HuH-7.5 (cell line): Measurements from ENCODE around the gene ADGRA3.
A peak's percentile ranks its signal among the peaks of the same experiment; 100 is the strongest.
"Not testable (repeated sequence)": the region's sequence is repeated elsewhere in the genome, so short reads cannot be mapped to it uniquely, and the experiment has no call there.

Source experiments
- DNase-seq: peaks from one replicate; pipeline ENCODE4 v3.0.0; 2011; ENCODE audit warnings: low spot score

ADGRA3 gene

DNA sequence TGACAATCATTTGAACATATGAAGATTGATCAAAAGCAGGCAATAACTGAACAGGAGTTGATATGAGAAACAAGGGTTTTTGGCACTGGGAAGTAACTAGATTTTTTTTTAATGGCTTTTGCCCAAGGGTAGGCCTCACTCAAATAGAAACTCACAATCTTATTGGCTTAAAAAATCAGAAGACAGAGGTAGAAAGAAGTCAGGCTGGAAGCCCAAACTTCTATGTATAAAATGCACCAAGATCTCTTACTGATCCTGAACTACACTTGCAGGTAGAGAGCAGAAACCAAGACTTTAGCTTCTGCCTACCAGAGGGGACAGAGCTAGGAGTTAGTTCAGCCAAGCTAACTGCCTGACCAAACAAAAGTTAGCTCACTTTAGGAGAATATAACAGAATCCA lies 74.9 kb downstream of the ADGRA3 start:
- DNase-seq = no peak

GRCh38 chr4:22439947-22440346 lies 75.9 kb downstream of the ADGRA3 start:
- no peak for DNase-seq

- DNase-seq = no peak
Observed at GRCh38 chr4:22435652-22436051, 80.2 kb downstream of the ADGRA3 start.

GRCh38 chr4:22434895-22435294 lies 81.0 kb downstream of the ADGRA3 start:
- peak; percentile 24 for DNase-seq

DNA sequence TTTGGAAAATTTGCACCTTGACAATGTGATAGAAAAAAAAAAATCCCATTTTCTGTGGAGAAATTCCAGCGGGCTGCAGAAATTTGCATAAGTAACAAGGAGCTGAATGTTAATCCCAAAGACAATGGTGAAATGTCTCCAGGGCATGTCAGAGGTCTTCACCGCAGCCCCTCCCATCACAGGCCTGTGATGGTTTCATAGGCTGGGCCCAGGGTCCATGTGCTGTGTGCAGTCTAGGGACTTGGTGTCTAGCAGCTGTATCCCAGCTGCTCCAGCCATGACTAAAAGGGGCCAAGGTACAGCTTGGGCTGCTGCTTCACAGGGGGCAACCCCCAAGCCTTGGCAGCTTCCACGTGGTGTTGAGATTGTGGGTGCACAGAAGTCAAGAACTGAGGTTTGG lies 85.2 kb downstream of the ADGRA3 start:
- DNase-seq = no peak

DNA sequence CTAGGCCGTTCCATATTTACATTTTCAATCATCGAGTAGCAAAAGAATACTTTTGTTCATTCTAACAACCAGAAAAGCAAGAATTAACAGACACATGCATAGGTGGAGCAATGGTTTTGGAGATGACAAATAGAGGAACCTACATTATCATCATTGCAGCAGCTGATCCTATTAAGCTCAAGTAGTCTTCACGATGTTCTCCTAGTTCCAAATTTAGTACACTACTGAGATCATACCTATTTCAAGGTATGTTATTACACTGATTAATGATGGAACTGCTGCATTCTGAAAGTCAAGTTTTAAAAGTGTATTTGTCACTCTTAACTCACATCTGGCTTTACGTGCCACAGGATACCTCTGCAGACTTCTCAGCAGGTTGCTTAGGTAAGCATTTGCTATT lies 87.4 kb downstream of the ADGRA3 start:
- no peak for DNase-seq

DNA sequence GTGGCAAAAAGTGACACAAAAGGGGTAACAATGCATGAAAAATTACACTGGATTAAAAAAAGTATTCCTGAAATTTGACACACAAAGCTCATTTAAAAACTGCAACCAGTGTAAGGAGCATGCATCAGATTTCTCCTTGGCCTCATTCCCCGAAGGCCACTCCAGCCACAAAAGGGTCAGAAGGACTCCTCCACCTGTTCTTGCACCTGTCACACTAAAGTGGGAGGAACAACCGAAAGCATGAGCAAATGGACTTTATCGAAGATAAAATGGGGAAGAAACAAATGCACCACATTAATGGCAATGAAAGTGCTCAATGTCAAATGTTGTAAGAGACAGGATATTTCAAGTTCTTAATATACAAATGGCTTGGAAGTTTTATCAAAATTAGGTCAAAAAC lies 88.2 kb downstream of the ADGRA3 start:
- DNase-seq = no peak

- no peak for DNase-seq
Observed at GRCh38 chr4:22420291-22420690, 95.6 kb downstream of the ADGRA3 start.

DNA sequence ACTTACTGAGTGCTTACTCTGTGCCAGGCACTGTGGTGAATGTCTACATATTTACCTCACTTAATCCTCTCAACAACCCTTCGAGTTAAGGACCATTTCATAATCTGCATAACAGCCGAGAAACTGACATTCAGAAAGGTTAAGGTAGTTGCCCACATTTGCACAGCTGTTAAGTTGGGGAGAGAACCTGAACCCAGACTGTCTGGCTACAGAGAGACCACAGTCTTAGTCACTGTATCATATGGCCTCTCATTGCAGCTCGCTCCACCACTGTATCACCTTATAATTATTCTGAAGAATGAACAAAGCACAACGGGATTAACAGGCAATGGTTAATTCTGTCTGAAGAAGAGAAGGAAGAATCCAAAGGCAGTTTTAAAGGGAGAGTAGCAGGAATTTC lies 98.5 kb downstream of the ADGRA3 start:
- DNase-seq = no peak

DNA sequence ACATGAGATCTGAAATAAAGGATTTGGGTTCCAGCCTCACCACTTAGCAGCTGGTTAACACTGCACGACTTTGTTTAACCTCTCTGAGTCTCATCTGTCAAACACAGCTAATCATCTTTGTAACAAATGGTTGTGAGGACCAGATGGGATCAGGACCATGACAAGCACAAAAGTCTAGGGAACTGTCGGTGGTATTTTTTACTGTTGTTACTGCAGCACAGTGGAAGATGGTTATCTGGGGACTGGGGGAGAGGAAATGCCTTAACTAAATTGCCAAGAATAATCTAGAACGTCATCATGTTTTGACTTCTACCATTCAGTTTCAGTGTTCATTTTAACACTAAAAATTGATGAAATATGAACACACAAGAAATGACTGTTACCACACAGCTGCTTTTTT lies 99.5 kb downstream of the ADGRA3 start:
- no peak for DNase-seq

DNA sequence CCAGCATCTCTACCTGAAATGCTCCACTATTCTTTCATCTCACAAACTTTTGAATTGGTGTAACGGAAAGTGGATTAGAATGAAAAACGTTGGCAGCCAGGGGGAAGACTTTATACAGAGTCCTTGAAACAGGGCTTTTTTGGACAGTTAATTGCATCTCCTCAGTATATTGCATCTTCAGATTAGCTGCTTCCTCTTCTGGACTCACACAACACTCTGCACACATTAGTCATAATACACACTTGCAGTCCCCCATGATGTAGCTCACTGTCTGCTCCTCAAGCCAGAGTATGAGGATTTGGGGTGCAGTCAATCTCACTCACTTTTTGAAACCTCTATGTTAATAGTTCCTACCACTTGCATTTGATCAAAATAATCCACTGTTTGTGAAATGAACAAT lies 101.0 kb downstream of the ADGRA3 start:
- no peak for DNase-seq

- DNase-seq = no peak
Observed at GRCh38 chr4:22413471-22413870, 102.4 kb downstream of the ADGRA3 start.

DNA sequence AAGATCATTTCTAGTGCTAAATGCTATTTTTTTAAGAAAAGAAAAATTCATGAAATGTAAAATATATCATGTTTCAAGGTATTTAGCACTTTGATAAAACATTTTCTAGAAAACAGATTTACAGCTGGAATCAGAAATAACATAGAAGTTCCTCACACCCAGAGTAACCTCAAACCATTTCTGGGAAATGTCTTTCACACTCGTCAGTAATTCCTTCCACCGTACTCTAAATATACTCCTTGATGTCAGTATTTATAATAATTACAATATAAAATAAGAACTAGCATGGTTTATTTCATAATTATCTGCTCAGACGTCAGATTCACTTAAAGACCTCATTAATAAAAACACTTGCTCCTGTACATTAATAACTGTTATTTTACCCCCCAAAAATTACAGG lies 103.9 kb downstream of the ADGRA3 start:
- DNase-seq = no peak

GRCh38 chr4:22410645-22411247 lies 105.1 kb downstream of the ADGRA3 start:
- DNase-seq = no peak

DNA sequence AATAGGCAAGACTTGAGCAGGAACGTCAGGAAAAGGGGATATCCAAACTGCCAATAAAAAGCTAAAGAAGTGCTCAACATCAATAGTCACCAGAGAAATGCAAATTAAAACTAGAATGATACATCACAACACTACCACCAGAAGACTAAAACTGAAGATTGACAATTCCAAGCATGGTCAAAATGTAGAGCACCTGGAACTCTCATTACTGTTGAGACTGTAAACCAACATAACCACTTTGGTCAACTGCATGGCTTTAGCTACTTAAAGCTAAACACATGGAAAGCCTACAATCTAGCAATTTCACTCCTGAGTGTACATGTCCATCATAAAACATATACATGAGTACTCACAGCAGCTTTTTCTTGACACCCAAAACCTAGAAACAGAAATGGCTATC lies 107.4 kb downstream of the ADGRA3 start:
- no peak for DNase-seq

- DNase-seq = no peak
Observed at GRCh38 chr4:22407361-22407760, 108.5 kb downstream of the ADGRA3 start.

DNA sequence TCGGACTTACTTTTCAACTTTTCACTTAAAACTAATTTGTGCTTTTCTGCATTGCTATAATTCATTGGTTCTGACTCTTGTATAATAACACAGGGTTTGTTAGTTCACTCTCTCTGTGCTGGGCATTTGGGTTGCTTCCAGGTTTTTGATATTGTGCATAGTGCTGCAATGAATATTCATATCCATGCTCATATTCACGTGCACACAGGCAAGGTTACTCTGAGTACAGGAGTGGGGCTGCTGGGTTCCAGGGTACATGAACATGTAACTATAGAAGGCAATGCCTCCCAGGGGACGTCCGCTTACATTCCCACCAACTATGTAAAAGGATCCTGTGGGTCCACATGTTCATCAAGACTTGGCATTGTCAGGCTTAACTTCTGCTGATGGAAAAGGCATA lies 117.2 kb downstream of the ADGRA3 start:
- DNase-seq = no peak

GRCh38 chr4:22391551-22391950 lies 124.3 kb downstream of the ADGRA3 start:
- no peak for DNase-seq

DNA sequence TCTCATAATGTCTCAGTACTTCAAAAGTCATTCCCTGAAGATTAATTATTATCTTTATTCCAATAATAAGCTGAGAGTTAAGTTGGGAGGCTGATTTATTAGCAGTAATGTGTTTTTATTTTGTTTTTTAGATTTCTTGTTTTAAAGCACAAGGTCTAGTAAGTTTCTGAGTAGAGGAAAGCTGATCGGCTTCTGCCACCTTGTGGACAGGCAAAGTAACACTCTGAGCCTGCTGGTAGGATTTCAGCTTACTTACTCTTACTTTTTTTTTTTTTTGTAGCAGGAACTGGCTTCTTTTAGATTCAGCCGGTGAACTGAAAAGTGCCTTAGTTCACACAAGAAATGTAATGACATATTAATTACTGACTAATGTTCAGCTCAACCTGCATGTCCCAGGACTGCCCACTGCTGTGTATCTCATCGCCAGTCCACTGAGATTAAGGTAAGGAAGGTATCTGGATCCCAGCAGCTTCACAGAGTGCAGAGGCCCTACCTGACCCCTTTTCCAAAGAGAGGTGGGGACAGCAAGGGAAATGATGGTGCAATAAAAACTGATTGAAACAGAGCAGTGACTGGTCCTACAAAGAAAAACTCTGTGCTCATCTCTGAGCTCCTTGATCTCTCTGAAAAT lies 126.5 kb downstream of the ADGRA3 start:
- peak; percentile 18 for DNase-seq

DNA sequence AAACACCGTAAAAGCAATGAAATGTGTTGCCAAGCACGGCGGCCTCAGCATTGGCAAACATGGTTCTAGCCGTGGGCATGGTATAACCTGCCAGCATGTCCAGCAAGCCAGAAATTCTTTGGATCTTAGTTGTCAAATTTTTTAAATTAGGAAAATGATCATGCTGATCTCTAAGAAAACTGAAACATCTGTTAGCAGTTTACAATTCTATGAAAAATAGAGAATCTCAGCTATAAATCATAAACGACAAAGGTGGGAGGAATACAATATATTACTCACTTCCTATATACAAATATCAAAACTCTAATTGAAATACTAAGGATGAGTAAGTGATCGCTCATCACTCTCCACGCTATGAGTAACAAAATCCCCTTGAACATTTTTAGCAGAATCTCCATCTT lies 130.3 kb downstream of the ADGRA3 start:
- no peak for DNase-seq

GRCh38 chr4:22384154-22384553 lies 131.7 kb downstream of the ADGRA3 start:
- DNase-seq = no peak

DNA sequence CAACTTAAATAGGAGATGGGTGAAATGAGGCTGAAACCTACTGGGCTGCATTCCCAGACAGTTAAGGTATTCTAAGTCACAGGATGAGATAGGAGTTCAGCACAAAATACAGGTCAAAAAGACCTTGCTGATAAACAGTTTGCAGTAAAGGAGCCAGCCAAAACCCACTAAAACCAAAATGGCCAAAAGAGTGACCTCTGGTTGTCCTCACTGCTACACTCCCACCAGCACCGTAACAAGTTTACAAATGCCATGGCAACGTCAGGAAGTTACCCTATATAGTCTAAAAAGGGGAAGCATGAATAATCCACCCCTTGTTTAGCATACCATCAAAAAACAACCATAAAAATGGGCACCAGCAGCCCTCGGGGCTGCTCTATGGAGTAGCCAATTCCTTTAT lies 133.7 kb downstream of the ADGRA3 start:
- not testable (repeated sequence) for DNase-seq

DNA sequence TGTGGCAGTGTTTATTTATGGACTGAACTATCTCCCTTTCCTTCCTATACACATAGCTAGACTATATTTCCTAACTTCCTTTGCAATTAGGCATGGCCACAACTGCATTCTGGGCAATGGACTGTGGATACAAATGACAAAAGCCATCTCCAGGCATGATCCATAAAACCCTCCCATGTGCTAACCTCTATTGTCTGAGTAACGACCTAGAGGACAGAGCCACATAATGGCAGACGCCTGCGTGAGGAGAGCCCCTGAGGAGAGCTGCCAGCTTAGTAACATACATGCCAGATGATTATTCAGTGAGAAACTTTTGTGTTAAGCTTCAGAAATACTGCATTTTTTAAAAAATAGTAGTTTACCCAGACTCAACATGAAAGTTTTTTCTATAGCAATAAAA lies 142.9 kb downstream of the ADGRA3 start:
- no peak for DNase-seq

DNA sequence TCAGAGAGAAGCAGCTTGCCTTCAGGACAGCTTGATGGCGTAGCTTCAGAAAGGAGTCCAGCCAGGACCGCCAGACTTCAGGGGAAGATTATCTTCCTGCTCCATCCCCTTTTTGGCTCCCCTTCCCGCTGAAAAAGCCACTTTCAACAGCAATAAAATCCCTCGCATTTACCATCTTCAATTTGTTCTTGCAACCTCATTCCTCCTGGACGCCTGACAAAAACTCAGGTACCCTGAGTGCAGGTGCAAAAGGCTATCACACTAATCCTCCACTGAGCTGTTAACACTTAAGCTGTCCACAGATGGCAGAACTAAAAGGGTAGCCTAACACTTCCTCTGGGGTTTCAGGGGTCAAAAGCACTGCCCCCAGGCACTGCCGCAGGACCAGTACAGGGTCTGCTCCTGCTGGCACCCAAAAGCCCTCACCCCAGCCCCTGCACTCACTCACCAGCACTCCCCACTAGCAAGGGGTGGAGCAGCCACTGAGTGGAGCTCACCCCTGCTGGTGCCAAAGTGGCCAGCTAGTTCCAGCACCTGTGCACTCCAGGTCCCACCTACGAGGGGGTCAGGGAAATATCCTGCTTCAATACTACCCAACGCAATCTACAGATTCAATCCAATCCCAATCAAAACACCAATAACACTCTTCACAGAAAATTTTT lies 145.8 kb downstream of the ADGRA3 start:
- no peak for DNase-seq
